H9 (cell line): ENCODE data around the gene SUGP1. TPM values are rescaled to one million over a fixed set of nuclear protein-coding genes. Genes with fewer than 3 reads are reported as not detected.

Source experiments
- DNase-seq: peaks from one replicate; pipeline ENCODE4 v3.0.0-alpha.2; 2017
- H2AFZ ChIP-seq: one replicate; pipeline ENCODE4 v1.6.1; 2013; ENCODE audit warnings: mild to moderate bottlenecking, low read length, control low read depth, moderate library complexity
- H2AK5ac ChIP-seq: 2 replicates; pipeline ENCODE4 v1.6.1; 2013; ENCODE audit warnings: low read length, control low read depth, mixed read lengths; ENCODE audit not compliant: insufficient read length
- H2BK120ac ChIP-seq: one replicate; pipeline ENCODE4 v1.6.1; 2013; ENCODE audit warnings: low read depth, mild to moderate bottlenecking, low read length, control low read depth, inconsistent platforms; ENCODE audit not compliant: poor library complexity, severe bottlenecking
- H2BK12ac ChIP-seq: 2 replicates; pipeline ENCODE4 v1.6.1; 2013; ENCODE audit warnings: low read length, control low read depth, mixed read lengths, low read depth; ENCODE audit not compliant: insufficient read length
- H2BK15ac ChIP-seq: 2 replicates; pipeline ENCODE4 v1.6.1; 2013; ENCODE audit warnings: low read depth, low read length, control low read depth
- H2BK20ac ChIP-seq: one replicate; pipeline ENCODE4 v1.6.1; 2013; ENCODE audit warnings: low read depth, mild to moderate bottlenecking, low read length, control low read depth, inconsistent platforms; ENCODE audit not compliant: poor library complexity, severe bottlenecking
- H2BK5ac ChIP-seq: 2 replicates; pipeline ENCODE4 v1.6.1; 2013; ENCODE audit warnings: low read length, control low read depth, mixed read lengths; ENCODE audit not compliant: insufficient read length
- H3K14ac ChIP-seq: 2 replicates; pipeline ENCODE4 v1.6.1; 2013; ENCODE audit warnings: low read length, control low read depth; ENCODE audit not compliant: insufficient read depth
- H3K18ac ChIP-seq: 2 replicates; pipeline ENCODE4 v1.6.1; 2013; ENCODE audit warnings: low read depth, mild to moderate bottlenecking, mixed read lengths, low read length, control low read depth; ENCODE audit not compliant: insufficient read length
- H3K23ac ChIP-seq: 2 replicates; pipeline ENCODE4 v1.6.1; 2013; ENCODE audit warnings: low read length, control low read depth, mixed read lengths, low read depth; ENCODE audit not compliant: insufficient read length
- H3K23me2 ChIP-seq: 2 replicates; pipeline ENCODE4 v1.6.1; 2013; ENCODE audit warnings: low read depth, mild to moderate bottlenecking, mixed read lengths, low read length, control low read depth; ENCODE audit not compliant: insufficient read length, poor library complexity, severe bottlenecking
- H3K27ac ChIP-seq: 2 replicates; pipeline ENCODE4 v1.5.1; 2013; ENCODE audit warnings: low read length, control low read depth, mixed read lengths, low read depth; ENCODE audit not compliant: insufficient read length
- H3K27me3 ChIP-seq: 2 replicates; pipeline ENCODE4 v1.6.1; 2013; ENCODE audit warnings: low read length, control low read depth, inconsistent platforms; ENCODE audit not compliant: insufficient read depth
- H3K4ac ChIP-seq: 2 replicates; pipeline ENCODE4 v1.6.1; 2013; ENCODE audit warnings: low read depth, mild to moderate bottlenecking, control low read depth, inconsistent platforms, low read length, moderate library complexity
- H3K4me1 ChIP-seq: 2 replicates; pipeline ENCODE4 v1.6.1; 2013; ENCODE audit warnings: low read length, control low read depth, inconsistent platforms; ENCODE audit not compliant: insufficient read depth
- H3K4me2 ChIP-seq: 2 replicates; pipeline ENCODE4 v1.6.1; 2013; ENCODE audit warnings: low read length, control low read depth, mixed read lengths; ENCODE audit not compliant: insufficient read length, insufficient read depth
- H3K56ac ChIP-seq: 2 replicates; pipeline ENCODE4 v1.6.1; 2013; ENCODE audit warnings: low read depth, mild to moderate bottlenecking, mixed read lengths, low read length, control low read depth; ENCODE audit not compliant: insufficient read length
- H3K79me1 ChIP-seq: 2 replicates; pipeline ENCODE4 v1.6.1; 2013; ENCODE audit warnings: low read depth, mild to moderate bottlenecking, moderate library complexity, low read length, control low read depth, inconsistent platforms; ENCODE audit not compliant: insufficient read depth, poor library complexity, severe bottlenecking
- H3K79me2 ChIP-seq: 2 replicates; pipeline ENCODE4 v1.6.1; 2013; ENCODE audit warnings: low read length, control low read depth, inconsistent platforms; ENCODE audit not compliant: insufficient read depth
- H3K9ac ChIP-seq: 2 replicates; pipeline ENCODE4 v1.6.1; 2013; ENCODE audit warnings: low read length, control low read depth, mixed read lengths; ENCODE audit not compliant: insufficient read length; ENCODE audit errors: extremely low read depth
- H3K9me3 ChIP-seq: one replicate; pipeline ENCODE4 v1.6.1; 2013; ENCODE audit warnings: low read depth, low read length, inconsistent platforms; ENCODE audit not compliant: control insufficient read depth
- H3T11ph ChIP-seq: one replicate; pipeline ENCODE4 v1.6.1; 2013; ENCODE audit warnings: mild to moderate bottlenecking, low read length, control low read depth, inconsistent platforms
- H4K20me1 ChIP-seq: one replicate; pipeline ENCODE4 v1.6.1; 2013; ENCODE audit not compliant: control insufficient read depth, insufficient read length, insufficient read depth
- H4K5ac ChIP-seq: 2 replicates; pipeline ENCODE4 v1.6.1; 2013; ENCODE audit warnings: low read depth, mild to moderate bottlenecking, mixed read lengths, low read length, control low read depth; ENCODE audit not compliant: insufficient read length
- H4K8ac ChIP-seq: replicated peaks from 2 replicates; pipeline ENCODE4 v1.6.1; 2013; ENCODE audit warnings: low read length, control low read depth, mixed read lengths, low read depth; ENCODE audit not compliant: insufficient read length
- H4K91ac ChIP-seq: 2 replicates; pipeline ENCODE4 v1.6.1; 2013; ENCODE audit warnings: low read depth, mild to moderate bottlenecking, moderate library complexity, mixed read lengths, low read length, control low read depth; ENCODE audit not compliant: insufficient read length
- H3K27ac Mint-ChIP-seq, 3 experiments: 2 replicates in 2 of 3; 3 replicates in 1 of 3; pipeline ENCODE4 v1.8.0; 2020 to 2021; ENCODE audit warnings: mixed read lengths in 3 of 3, mild to moderate bottlenecking in 1 of 3, moderate library complexity in 1 of 3
- H3K27me3 Mint-ChIP-seq: 2 replicates; pipeline ENCODE4 v1.8.0; 2021; ENCODE audit warnings: low read depth, mild to moderate bottlenecking, moderate library complexity, mixed read lengths
- H3K36me3 Mint-ChIP-seq, 3 experiments: 2 replicates in 2 of 3; 3 replicates in 1 of 3; pipeline ENCODE4 v1.8.0; 2020 to 2021; ENCODE audit warnings: low read depth in 3 of 3, mixed read lengths in 3 of 3; ENCODE audit not compliant: insufficient read depth in 1 of 3
- H3K4me1 Mint-ChIP-seq, 2 experiments: 2 replicates each; pipeline ENCODE4 v1.8.0; 2020; ENCODE audit warnings: mixed read lengths in 2 of 2
- H3K4me3 Mint-ChIP-seq, 2 experiments: 2 replicates in 1 of 2; 3 replicates in 1 of 2; pipeline ENCODE4 v1.8.0; 2020 to 2021; ENCODE audit warnings: mild to moderate bottlenecking in 2 of 2, mixed read lengths in 2 of 2, moderate library complexity in 1 of 2
- H3K9me3 Mint-ChIP-seq, 2 experiments: 2 replicates in 1 of 2; 3 replicates in 1 of 2; pipeline ENCODE4 v1.8.0; 2020; ENCODE audit warnings: mild to moderate bottlenecking in 2 of 2, mixed read lengths in 2 of 2, moderate library complexity in 1 of 2
- CTCF ChIP-seq: fragments of 200-600 bp; sonication (generic); conservative IDR thresholded peaks from 3 replicates; pipeline ENCODE4 v1.8.0; 2021; ENCODE audit warnings: antibody characterized with exemption, mild to moderate bottlenecking
- WGBS: extraction: QIAGEN DNeasy Blood & Tissue Kit; methylation state at CpG from one replicate; pipeline ENCODE4 v1.1.7; 2013; ENCODE audit warnings: missing lambda C conversion rate, low lambda C conversion rate, mixed read lengths; ENCODE audit not compliant: insufficient read length; ENCODE audit errors: extremely low coverage; 5-methylcytosine and 5-hydroxymethylcytosine counted together
- total RNA-seq: library from RNA; stranded (reverse); gene quantifications from 2 replicates; pipeline ENCODE4 v1.2.1, GENCODE V29; 2021

The SUGP1 gene
- total RNA-seq, 1 experiment from 2014 or later: 103 TPM

DNA sequence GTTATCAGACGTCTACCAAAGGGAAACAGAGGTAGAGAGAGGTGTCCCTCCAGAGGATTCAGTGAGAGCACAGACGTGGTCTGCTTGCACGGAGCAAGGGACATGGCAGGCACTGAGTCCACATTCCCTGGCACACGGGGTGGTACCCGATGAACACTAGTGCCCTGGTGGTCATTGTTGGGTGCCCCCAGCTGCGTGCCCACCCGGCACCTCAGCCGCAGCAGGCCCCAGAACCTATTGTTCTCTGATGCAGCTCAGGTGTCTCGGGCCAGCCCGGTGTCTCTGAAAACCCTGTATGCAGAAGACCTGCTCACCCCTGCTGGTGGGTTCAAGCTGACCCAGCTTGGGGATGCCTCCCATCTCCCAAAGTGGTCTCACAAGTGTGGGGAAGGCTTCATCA is 11.9 kb downstream of the SUGP1 start:
- TF ChIP-seq CTCF: no peak
- Mint-ChIP-seq H3K27ac (no peak overlapping the region), H3K4me3 (no peak overlapping the region), H3K36me3 (peaks cover 14 to 69% (median 57%) of the 10 kb centered on the region in 3 experiments; a peak in 6 of 7 replicates), H3K27me3 (no peaks in the 10 kb centered on the region), H3K4me1 (no peaks in the 10 kb centered on the region), H3K9me3 (no peaks in the 10 kb centered on the region)
- Histone ChIP-seq H2BK5ac (no peak overlapping the region), H3K23me2 (no peaks in the 10 kb centered on the region), H3K4me2 (no peak overlapping the region), H3K79me1 (no peaks in the 10 kb centered on the region), H4K91ac (no peak overlapping the region), H3K9me3 (no peaks in the 10 kb centered on the region), H4K8ac (no peak overlapping the region), H4K5ac (no peak overlapping the region), H2BK15ac (no peak overlapping the region), H3K9ac (no peak overlapping the region), H3K27ac (no peak overlapping the region), H3K79me2 (peaks cover 2% of the 10 kb centered on the region; the same call in 1 of the 2 replicates), H3K4me1 (no peaks in the 10 kb centered on the region), H3K56ac (no peak overlapping the region), H3T11ph (no peak overlapping the region), H2BK120ac (no peak overlapping the region), H2AFZ (no peak overlapping the region), H3K4ac (no peak overlapping the region), H2AK5ac (no peak overlapping the region), H3K14ac (no peak overlapping the region), H2BK12ac (no peak overlapping the region), H3K27me3 (no peaks in the 10 kb centered on the region), H3K23ac (no peak overlapping the region), H3K18ac (no peak overlapping the region), H2BK20ac (no peak overlapping the region), H4K20me1 (no peaks in the 10 kb centered on the region)
- no CpG with 5 or more reads among the region's 10 CpGs for WGBS
- DNase-seq: no peak
